ENCODE results near the gene BEAN1. TPM values are rescaled to one million over a fixed set of nuclear protein-coding genes. Genes with fewer than 3 reads are reported as not detected.

BEAN1 gene
- 0.39 and 0.51 TPM in 2 replicates for total RNA-seq

GRCh38 chr16:66427036-66427860, at the start of gene BEAN1:
Gene BEAN1 (plus strand): TSS chr16:66427295. CDS start chr16:66437677, 10,382 bp downstream.
- DNase-seq (ENCODE audit: low read depth in 2 of 2): peak in 1 of 2 donors; percentile 35

- DNase-seq (ENCODE audit: low read depth in 2 of 2): no peak
Measured at GRCh38 chr16:66377324-66377723, 49.8 kb upstream of the BEAN1 start.

- no peak for DNase-seq (ENCODE audit: low read depth in 2 of 2)
Measured at GRCh38 chr16:66378741-66379570, 48.1 kb upstream of the BEAN1 start.

GRCh38 chr16:66379571-66379941, 47.5 kb upstream of the BEAN1 start:
- no peak for DNase-seq (ENCODE audit: low read depth in 2 of 2)

GRCh38 chr16:66380421-66380820, 46.7 kb upstream of the BEAN1 start:
- no peak for DNase-seq (ENCODE audit: low read depth in 2 of 2)

GRCh38 chr16:66381585-66382170, 45.4 kb upstream of the BEAN1 start:
- peak in 1 of 2 donors; percentile 56 for DNase-seq (ENCODE audit: low read depth in 2 of 2)

GRCh38 chr16:66382171-66382965, 44.7 kb upstream of the BEAN1 start:
- DNase-seq (ENCODE audit: low read depth in 2 of 2): peak; percentile 84 to 98

GRCh38 chr16:66382966-66383299, 44.2 kb upstream of the BEAN1 start:
- DNase-seq (ENCODE audit: low read depth in 2 of 2): peak in 1 of 2 donors; percentile 91

GRCh38 chr16:66383551-66383950, 43.5 kb upstream of the BEAN1 start:
- no peak for DNase-seq (ENCODE audit: low read depth in 2 of 2)

GRCh38 chr16:66385415-66385814, 41.7 kb upstream of the BEAN1 start:
- DNase-seq (ENCODE audit: low read depth in 2 of 2): no peak

GRCh38 chr16:66386629-66387622, 40.2 kb upstream of the BEAN1 start:
- no peak for DNase-seq (ENCODE audit: low read depth in 2 of 2)

- DNase-seq (ENCODE audit: low read depth in 2 of 2): no peak
Measured at GRCh38 chr16:66387817-66388332, 39.2 kb upstream of the BEAN1 start.

GRCh38 chr16:66388350-66389139, 38.5 kb upstream of the BEAN1 start:
- DNase-seq (ENCODE audit: low read depth in 2 of 2): no peak

GRCh38 chr16:66389256-66390176, 37.6 kb upstream of the BEAN1 start:
- no peak for DNase-seq (ENCODE audit: low read depth in 2 of 2)

- DNase-seq (ENCODE audit: low read depth in 2 of 2): no peak
Measured at GRCh38 chr16:66390346-66391108, 36.6 kb upstream of the BEAN1 start.

GRCh38 chr16:66391726-66392670, 35.1 kb upstream of the BEAN1 start:
- no peak for DNase-seq (ENCODE audit: low read depth in 2 of 2)
